ENCODE data around the gene ZER1.

ZER1 gene

DNA sequence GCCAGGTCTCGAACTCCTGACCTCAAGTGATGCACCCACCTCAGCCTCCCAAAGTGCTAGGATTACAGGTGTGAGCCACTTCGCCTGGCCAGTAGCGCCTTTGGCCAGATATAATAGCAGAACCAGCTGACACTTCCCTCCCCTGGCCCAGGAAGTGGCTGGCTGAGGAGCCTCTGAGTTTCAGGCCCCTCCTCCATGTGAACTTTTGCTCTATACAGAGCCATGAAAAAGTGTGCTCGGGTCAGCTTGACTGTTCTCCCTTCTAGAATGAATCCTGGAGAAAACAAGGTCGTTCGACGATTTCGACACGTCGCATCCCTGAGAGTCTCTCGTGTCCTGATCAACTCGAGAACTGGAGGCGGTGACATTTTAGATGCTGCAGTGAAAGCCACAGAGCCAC lies 39.2 kb downstream of the ZER1 start:
- no peak for DNase-seq

DNA sequence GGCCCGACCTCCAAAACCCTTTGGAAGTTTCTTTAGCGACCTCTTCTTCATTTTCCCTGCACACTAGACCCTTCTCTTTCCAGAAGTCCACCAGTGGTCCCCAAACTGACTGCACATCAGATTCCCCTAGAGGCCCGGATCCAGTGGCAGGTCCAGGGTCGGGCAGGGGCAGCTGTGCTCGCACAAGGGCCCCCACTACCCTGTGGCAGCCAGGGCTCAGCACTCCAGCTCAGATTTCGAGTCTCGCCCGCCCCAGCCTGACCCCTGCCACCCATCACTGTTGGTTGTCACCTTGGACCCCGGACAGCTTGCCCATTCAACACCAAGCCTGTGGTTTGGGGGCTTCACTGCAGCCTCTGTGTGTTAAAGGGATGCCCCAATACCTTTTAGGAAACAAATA lies 40.0 kb downstream of the ZER1 start:
- DNase-seq: no peak

DNA sequence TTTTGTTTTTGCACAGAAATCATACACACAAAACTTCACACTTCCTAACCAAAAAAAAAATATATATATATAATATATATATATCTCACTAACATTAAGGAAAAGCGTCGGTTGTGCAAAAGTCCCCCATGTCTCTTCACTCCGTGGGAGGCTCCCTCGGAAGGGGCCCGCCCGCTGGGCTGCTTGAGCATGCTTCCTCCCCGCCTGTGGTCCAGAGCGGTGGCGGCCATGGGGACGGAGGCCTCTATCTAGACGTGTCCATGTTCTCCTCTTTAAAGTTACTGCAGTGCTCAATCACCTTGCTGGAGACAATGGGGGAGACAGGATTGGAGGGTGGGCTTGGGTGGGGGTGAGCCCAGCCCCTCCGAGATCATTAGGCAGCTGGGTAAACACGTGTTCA lies 40.6 kb downstream of the ZER1 start:
- no peak for DNase-seq

DNA sequence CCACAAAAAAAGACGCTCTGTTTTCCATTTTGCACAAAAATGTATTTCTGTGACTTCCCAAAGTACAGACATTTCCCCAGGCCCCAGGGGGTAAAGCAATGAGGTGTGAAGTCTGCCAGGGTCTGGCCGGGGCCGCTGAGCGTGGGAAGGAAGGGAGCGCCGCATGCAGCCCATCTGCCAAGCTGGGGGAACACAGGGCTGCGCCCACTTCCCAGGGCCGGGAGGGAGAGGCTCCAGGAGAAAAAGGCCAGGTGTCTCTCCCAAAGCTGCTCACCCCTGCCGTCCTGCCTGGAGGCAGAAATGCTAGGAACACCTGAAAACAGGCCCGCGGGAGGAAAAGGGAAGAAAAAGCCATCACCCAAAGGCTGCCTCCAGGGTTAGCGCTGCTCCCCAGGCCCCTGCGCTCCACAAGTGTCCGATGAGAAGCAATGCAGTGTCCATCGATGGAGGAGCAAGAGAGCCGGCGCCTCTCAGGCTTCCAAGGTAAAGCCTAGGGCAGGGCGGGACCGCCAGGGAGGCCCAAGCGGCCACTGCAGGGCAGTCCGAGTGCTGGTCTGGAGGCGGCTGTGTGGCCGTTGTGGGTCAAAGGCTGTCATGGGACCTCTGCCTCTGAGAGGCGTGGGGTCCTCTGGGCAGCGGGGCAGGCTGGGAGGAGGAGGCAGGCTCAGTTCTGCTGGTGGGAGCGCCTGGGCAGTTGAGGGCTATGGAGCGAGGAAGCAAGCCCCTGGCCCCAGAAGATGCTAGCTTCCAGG lies 41.8 kb downstream of the ZER1 start:
- no peak for DNase-seq

DNA sequence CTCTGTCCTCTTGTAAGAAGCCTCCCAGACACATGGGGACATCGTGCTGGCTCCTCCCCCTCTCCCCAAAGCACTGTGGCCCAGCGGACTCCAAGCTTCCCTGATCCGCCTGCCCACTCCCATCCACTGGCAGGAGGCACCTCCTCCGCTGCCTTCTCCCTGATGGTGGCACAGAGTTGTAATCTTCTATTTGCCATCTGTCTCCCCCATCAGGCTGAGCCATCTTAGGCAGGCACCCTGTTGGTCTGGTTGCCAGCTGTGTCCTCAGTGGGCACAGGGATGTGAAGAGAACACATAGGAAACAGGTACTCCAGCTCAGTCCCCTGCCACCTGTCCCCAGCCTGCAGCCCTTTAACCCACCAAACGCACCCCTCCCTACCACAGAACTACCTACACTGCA lies 42.4 kb downstream of the ZER1 start:
- no peak for DNase-seq

DNA sequence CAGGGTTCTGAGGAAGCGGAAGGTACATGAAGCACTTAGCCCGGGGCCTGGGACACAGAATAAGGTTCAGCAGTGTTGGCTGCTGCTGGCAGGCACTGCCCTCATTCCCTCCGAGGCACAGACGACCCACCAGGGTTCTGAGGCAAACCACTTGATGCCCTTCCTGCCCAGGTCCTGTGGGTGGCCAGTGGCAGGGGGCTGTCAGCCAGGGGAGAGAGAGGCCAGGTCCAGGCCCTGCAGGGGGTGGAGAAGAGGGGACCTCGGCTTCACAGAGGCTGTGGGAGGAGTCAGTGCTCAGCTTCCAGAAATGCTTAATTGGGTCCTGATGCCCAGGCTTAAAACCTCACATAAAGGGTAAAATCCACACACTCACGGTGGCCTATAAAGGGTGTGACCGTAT lies 43.4 kb downstream of the ZER1 start:
- no peak for DNase-seq

DNA sequence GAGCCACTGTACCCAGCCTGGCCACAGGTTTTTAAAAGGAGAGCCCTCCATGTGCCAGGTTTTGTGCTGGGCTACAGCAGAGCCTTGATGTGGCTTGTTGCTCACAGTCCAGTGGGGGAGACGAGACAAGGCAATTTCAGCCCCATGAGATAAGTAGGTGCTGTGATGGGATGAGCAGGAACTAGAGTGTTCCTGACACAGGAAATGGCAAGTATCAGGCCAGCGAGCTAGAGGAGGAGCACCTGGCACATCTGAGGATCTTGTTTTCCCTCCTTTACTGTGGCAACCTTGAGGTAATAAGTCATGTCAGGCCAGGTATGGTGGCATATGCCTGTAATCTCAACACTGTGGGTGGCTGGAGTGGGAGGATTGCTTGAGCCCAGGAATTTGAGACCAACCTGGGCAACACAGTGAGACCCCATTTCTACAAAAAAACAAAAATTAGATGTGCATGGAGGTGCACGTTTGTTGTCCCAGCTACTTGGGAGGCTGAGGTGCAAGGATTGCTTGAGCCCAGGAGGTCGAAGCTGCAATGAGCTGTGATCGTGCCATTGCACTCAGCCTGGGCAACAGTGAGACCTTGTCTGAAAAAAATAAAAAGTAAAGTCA lies 44.0 kb downstream of the ZER1 start:
- no peak for DNase-seq

DNA sequence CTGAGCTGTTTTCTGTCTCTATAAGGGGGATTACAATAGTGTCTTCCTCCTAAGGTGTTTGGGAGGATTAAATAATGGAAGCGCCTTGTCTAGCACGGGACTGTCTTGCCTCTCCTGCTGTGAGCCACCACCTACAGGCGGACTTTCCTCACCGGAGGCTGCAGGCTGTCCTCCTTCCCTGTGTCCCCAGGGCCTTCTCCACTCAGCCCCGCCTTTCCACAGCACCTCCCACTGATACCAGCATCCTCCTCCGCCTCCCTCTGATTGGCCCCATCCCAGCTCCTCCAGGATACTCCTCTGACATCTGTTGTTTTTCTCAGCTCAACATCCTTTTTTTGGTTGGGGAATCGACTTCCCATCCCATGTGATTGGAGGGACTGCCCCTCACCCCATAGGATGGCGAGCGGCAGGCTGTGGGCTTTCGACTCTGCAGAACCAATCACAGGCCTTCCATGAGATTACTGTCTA lies 46.9 kb downstream of the ZER1 start:
- peak in 1 of 2 experiments; percentile 15 for DNase-seq

DNA sequence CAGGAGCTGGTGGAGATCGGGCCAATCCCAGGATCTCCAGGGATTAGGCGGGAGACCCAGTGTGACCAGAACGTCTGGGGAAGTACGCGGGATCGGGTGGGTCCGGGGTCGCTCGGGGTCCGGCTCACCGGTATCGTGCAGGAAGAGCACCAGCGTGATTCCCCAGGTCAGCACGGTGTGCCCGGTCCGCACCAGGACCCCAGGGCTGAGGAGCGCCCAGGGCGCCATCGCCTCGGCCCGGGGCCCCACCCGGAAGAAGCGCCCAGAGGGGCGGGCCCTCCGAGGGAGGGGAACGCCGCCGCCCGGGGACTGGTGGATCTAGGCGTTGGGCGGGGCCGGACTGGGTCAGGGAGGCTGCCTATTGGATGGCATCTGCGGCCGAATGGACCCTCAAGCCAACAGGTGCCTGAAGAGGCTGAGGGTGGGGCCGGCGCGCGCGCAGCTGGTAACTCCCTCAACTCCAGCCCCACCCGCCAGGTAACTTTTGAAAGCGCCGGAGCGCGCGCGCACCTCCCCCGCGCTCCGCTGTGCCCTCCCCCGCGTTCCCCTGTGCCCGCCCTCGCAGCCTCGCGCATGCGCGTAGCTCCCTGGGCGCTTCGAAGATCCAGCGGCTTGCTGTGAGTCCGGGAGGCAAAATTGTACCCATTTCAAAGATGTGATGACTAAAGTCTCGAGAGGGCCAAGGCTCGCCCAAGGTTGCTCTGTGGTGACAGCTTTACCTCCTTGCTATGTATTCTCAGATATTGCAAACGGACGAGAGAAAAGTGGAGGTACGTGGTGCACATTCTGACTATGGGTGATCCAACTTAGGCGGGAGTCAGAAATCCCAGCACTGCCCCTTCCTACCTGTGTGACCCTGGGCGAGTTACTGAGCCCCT lies 47.6 kb downstream of the ZER1 start, which contains the start of gene ZDHHC12:
TSS of gene ZDHHC12 (minus strand) at position 262 of the 878 bp plus-strand sequence. CDS start at position 228, 34 bp downstream.
- peak; percentile 98 for DNase-seq

DNA sequence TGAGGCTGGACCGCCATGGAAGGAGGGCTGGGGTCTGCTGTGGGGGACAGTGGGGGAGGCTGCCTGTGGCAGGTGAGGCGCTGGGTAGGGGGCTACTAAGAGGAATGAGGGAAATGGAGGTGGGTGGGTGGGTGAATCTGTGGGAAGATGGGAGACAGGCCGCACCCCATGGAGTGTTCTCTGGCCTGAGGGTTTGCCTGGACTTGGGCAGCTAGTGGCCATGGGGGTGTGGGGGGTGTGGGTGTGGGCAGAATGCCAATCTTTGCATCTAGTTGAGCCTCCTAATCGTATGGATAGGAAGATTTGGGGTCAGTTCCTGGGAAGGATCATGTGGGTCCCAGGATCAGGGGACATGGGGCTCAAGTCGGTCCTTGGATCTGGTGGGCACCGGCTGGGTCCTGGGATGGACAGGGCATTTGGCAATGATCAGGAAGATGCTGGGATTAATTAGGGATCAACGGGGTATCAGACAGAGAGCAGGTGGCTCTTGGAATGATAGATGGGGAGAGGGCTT lies 48.3 kb downstream of the ZER1 start:
- no peak for DNase-seq

DNA sequence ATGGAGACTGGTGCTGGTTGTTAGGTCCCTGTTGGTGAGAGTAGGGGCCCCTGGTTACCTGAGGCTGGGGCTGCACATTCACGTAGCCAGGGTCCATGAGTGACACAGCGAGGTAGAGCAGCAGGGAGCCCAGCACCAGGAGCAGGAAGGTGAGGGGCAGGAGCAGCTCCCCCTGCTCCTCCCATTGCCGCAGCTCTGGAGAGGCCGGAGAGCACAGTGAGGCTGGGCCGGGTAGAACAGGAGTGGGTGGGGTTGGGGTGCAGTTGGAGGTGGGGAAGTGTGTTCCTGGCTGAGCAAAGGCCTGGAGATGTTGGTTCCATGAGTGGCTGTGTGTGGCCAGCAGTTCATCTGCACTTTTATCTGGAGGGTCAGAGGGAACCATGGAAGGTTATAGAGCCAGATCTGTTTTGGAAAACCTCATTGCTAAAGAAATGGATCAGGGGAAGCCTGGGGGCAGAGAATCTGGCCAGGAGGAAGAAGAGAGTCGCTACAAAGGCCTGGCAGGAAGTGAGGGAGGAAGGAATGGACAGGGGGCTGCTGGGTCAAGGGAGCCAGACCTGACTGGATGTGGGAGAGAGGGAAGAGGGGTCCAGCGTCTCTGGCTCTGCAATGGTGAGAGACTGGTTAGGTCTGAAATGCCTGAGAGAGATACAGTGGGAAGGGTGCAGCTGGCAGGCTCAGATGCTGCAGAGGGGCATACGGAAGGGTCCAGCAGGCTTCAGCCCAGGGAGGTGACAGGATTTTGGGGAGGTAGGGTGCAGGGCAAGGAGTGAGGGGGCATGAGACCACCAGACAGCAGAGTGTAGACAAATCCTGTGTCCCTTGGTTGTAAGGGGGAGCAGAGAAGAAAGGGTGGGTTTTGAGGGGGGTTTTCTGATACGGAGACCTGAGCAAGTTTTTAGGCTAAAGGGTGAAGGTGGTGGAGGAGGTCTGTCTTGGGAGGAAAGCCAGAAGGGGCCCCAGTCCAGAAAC lies 49.1 kb downstream of the ZER1 start:
- no peak for DNase-seq

DNA sequence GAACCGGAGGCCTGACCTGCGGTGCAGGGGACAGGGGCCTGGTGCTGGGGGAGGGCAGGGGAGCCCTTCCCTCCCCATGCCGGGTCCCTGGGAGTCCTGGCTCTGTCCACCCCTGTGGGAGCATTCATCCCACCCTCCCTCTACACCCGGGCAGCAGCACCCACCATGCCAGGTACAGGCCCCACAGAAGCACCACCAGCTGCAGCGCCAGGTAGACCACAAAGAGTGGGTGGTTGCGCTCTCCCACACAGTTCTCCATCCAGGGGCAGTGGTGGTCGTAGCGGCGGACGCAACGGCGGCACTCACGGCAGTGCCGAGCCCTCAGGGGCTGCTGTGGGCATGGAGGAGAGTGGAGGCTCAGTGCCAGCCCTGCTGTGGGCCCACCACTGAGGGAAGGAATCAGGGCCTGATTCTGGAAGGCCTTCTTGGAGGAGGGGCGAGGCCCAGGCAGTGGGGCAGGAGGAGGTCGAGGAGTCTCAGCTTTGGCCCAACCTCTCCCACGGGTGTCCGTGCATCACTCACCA lies 50.2 kb downstream of the ZER1 start:
- DNase-seq: no peak

DNA sequence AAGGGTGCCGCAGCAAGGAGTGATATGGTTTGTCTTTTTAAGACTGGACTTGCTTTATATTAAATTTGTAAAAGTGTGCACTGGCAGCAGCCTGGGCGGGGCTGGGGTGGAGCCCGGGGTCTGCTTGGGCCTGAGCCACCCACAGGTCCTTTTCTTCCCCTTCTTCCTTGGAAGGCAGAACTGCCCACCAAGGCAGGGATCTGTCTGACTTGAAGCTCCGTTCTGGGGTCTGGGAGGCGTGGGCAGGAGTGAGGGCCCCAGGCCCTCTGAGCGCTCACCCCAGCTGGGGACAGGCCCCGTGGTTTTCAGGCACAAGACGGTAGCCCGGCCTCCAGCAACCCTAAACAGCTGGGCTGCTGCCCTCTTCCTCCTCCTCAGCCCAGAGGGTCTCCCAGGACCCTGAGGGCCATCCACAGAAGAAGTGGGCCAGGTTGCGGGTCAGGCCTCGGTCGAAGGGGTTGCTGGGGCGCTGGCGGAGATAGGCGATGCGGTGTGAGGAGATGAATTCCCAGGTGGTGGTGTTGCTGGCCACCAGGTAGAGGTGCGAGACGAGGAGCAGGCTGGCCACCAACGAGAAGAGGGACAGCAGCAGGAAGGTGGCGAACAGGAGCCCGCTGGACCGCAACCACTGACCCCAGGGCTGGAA lies 50.8 kb downstream of the ZER1 start:
- DNase-seq: no peak

DNA sequence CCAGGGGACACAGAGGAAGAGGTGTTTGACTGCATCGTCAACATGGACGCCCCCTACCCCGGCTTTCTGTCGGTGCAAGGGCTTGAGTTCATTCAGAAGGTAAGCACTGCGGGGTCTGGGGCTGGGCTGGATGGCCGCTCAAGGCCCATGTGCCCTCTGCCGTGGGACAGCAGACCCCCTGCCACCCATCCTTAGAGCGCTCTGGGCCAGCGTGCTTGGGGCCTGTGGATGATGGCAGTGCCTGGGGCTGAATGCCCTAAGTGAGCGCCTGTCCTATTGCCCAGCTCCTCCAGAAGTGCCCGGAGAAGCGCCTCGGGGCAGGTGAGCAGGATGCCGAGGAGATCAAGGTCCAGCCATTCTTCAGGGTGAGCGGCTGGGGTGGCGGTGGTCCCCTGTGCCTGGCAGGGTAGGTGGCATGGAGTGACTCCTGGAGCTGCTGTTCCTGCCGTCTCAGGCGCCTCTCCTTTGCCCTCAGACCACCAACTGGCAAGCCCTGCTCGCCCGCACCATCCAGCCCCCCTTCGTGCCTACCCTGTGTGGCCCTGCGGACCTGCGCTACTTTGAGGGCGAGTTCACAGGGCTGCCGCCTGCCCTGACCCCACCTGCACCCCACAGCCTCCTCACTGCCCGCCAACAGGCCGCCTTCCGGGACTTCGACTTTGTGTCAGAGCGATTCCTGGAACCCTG lies 51.7 kb downstream of the ZER1 start:
- DNase-seq: no peak

DNA sequence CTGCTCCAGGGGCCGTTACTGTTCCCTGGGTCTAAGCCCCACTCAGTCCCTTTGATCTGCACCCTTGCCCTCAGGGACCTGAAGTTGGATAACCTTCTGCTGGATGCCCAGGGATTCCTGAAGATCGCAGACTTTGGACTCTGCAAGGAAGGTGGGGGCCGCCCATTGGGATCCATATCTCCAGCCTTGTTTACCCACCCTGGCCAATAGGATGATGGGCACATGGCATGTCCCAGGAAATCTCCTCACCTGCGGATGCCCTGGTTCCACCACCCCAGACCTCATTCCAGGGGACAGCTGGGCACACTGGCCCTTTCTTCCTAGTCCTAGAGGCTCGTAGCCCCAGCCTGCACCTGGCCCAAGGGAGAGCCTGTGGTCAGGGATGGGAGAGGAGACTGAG lies 53.3 kb downstream of the ZER1 start:
- no peak for DNase-seq

DNA sequence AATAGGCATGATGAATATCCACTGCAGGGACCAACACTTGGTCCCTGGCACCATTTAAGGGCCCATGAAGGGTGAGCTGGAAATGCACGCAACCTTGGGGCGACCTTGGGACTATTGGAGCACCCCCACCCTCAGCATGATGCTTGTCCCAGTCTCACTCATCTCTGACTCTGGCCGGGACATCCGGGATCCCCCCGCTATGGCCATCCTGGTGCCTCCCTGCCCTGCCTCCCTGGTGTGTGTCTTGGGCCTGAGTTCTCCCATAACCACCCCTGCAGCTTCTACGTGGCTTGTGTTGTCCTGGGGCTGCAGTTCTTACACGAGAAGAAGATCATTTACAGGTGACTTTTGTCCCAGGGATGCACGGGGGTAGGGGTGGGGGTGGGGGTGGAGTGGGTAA lies 53.7 kb downstream of the ZER1 start:
- DNase-seq: no peak

DNA sequence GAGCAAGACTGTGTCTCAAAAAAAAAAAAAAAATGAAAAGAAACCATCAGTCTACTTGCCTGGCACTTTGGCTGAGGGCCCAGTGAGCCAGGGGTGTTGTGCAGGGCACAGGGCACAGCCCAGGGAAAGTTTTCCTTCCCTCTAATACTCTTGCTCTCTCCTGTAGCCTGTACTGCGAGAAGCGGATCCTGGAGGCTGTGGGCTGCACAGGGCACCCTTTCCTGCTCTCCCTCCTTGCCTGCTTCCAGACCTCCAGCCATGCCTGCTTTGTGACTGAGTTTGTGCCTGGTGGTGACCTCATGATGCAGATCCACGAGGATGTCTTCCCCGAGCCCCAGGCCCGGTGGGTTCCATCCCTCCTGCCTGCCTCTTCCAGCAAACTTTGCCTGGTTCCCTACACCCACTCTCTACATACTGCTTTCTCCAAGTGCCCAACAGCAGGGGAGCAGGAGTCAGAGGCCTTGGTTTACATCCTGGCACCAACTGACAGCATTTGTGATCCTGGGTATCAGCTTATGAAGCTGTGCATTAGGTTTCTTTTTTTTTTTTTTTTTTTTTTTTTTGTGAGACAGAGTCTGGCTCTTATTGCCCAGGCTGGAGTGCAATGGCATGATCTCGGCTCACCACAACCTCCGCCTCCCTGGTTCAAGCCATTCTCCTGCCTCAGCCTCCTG lies 55.0 kb downstream of the ZER1 start:
- DNase-seq: no peak

DNA sequence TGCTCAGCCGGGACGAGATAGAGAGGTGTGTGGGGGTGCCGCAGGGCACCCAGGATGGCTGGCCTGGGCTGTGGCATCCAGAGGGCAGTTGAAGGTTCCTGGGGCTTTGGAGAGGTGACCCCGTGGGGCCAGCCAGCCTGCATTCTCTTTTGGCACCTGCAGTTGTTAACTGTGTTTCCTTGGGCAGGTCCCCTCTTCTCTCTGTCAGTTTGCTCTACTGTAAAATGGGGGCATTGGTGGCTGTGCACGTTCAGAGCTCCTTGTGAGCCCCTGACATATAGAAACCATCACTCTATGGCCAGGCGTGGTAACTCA lies 56.3 kb downstream of the ZER1 start:
- no peak for DNase-seq

DNA sequence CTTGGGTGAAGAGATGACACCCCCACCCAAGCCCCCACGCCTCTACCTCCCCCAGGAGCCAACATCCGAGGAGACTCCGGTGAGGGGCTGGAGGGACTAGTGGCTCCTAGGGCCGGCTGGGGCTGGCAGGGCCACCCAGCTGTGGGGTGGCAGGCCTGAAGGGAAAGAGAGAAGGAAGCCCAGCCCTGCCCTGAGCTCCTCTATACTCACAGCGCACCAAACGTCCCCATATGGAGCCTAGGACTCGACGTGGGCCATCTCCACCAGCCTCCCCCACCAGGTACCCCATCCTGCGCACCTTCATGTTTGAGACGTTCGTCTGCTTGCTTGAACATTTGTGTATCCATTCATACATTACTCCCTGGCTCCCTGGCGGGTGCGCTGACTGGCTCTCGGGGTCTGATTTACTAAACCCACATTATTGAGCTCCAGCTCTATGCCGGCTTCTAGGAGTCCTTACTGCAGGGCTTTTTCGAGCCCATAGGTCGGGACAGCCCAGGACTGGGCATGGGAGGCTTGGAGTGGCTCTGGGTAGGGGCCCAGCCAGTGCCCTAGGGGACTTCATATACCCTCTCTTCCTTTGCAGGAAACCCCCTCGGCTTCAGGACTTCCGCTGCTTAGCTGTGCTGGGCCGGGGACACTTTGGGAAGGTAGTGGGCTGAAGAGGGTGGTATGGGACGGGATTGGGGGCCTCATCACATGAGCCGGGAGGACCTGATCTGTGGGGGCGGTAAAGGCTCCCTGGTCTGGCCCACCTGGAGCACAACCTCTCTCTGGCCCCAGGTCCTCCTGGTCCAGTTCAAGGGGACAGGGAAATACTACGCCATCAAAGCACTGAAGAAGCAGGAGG lies 56.9 kb downstream of the ZER1 start:
- no peak for DNase-seq

Data from stimulated activated CD4-positive, alpha-beta T cell treated with anti-CD3 and anti-CD28 coated beads, Interleukin-4, amount 100 ng/mL, for 4 hours (primary cell).